AG04450 (cell line): ENCODE measurements around the gene EIF2B2. TPM values are rescaled to one million over a fixed set of nuclear protein-coding genes. Genes with fewer than 3 reads are reported as not detected.
A peak's percentile ranks its signal among the peaks of the same experiment; 100 is the strongest.

ENCODE experiments used
- CTCF ChIA-PET: fragments of 300-600, 350-600 bp; formaldehyde crosslinking; extraction: SDS; loops from one replicate; lab custom pipeline; 2022; ENCODE audit warnings: antibody characterized with exemption, inconsistent platforms; lab: Charles Lee
- POLR2A ChIA-PET: fragments of 350-600 bp; formaldehyde crosslinking; extraction: SDS; loops from one replicate; lab custom pipeline; 2021; ENCODE audit warnings: antibody characterized with exemption, inconsistent platforms; lab: Yijun Ruan, JAX
- DNase-seq: peaks from one replicate; pipeline ENCODE4 v3.0.0-alpha.2; 2011; ENCODE audit warnings: low read depth, low spot score
- H3K27ac ChIP-seq: one replicate; pipeline ENCODE4 v1.5.1; 2012; ENCODE audit warnings: low read depth, low read length, control low read depth
- H3K27me3 ChIP-seq: one replicate; pipeline ENCODE4 v1.6.0; 2012; ENCODE audit warnings: low read length; ENCODE audit not compliant: control insufficient read depth, insufficient read depth
- H3K4me3 ChIP-seq: 2 replicates; pipeline ENCODE4 v1.5.1; 2011; ENCODE audit warnings: mild to moderate bottlenecking, low read depth, low read length, control low read depth
- H3K9me3 ChIP-seq: 2 replicates; pipeline ENCODE4 v1.5.1; 2012; ENCODE audit warnings: low read length; ENCODE audit not compliant: control insufficient read depth, insufficient read depth
- polyA plus RNA-seq: library from polyadenylated mRNA; depleted of rRNA; stranded (reverse); fragments of >200 nt; gene quantifications from 2 replicates; pipeline ENCODE4 v1.2.3, GENCODE V29; 2011
- TF ChIP-seq, protein P1 (sequence below): IDR thresholded peaks from 2 replicates; pipeline ENCODE4 v1.5.1; 2011; ENCODE audit warnings: low read depth, low read length, control low read depth, inconsistent platforms

EIF2B2 gene
- polyA plus RNA-seq, 1 experiment: 82.5 TPM

DNA sequence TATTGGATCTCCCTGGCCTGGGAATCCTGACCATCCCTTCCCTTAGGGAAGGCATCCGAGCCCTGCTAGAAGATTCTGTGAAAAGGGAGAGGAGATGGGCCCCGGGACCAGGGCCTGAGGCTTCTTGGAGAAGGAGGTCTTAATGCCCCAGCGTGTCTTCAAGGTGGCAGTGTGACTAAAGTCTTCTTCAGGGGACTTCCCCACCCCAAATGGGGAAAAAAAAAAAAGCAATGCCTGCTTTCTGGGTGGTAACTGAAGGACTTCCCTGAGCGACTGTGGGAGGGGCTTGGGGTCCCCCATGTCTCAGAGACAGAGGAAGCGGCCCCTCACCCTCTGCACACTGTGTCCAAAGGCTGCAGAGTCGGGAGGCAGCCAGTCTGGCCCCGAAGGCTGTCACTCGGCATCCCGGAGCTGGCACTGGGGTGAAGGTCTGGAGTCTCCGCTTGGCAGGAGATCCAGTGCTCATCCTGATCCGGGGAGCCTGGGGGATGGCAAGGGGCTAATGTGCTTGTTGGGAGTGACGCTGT is 39.5 kb upstream of the EIF2B2 start:
- Histone ChIP-seq H3K9me3 (no peaks in the 10 kb centered on the region), H3K4me3 (no peak overlapping the region), H3K27ac (no peak overlapping the region), H3K27me3 (peaks cover 12% of the 10 kb centered on the region)
- ChIA-PET CTCF (no interaction called here), POLR2A (no interaction called here)
- DNase-seq: no peak
- TF ChIP-seq, protein P1, sequence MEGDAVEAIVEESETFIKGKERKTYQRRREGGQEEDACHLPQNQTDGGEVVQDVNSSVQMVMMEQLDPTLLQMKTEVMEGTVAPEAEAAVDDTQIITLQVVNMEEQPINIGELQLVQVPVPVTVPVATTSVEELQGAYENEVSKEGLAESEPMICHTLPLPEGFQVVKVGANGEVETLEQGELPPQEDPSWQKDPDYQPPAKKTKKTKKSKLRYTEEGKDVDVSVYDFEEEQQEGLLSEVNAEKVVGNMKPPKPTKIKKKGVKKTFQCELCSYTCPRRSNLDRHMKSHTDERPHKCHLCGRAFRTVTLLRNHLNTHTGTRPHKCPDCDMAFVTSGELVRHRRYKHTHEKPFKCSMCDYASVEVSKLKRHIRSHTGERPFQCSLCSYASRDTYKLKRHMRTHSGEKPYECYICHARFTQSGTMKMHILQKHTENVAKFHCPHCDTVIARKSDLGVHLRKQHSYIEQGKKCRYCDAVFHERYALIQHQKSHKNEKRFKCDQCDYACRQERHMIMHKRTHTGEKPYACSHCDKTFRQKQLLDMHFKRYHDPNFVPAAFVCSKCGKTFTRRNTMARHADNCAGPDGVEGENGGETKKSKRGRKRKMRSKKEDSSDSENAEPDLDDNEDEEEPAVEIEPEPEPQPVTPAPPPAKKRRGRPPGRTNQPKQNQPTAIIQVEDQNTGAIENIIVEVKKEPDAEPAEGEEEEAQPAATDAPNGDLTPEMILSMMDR: no peak

DNA sequence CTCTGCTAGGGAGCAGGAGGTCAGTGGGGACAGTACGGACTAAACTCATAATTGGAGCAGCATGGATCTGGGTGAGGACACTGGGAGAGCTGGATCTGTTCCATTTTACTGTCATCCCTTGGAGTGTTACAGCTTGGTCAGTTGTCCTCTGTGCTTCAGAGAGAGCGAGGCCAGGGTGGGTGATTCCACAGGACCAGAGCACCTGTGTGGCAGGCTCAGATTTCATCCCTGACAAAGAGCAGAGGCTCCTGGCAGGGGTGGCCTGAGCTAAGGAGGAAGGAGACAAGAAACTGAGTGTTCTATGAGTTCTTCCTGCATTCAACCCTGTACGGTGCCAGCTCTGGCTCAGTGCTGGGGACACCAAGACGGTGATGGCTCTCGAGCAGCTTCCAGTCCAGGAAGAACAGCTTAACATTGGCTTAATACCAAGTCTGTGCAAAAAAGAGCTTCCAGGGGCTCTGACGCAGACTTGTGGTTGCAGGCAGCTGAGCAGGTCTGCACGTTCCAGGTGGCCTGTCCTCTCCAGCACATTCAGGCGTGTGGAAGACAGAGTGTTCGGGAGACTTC is 38.9 kb upstream of the EIF2B2 start:
- POLR2A ChIA-PET: no interaction called here
- no peak for DNase-seq
- H3K4me3 ChIP-seq: no peak overlapping the region
- H3K27me3 ChIP-seq: peaks cover 13% of the 10 kb centered on the region
- TF ChIP-seq, protein P1: no peak
- CTCF ChIA-PET: interaction anchor here (1.1 to 1.7 kb wide), 2 partner anchors 103 to 124 kb away, joined by 3 to 4 read pairs; no protein-coding TSS in a partner anchor
- no peaks in the 10 kb centered on the region for H3K9me3 ChIP-seq
- no peak overlapping the region for H3K27ac ChIP-seq

DNA sequence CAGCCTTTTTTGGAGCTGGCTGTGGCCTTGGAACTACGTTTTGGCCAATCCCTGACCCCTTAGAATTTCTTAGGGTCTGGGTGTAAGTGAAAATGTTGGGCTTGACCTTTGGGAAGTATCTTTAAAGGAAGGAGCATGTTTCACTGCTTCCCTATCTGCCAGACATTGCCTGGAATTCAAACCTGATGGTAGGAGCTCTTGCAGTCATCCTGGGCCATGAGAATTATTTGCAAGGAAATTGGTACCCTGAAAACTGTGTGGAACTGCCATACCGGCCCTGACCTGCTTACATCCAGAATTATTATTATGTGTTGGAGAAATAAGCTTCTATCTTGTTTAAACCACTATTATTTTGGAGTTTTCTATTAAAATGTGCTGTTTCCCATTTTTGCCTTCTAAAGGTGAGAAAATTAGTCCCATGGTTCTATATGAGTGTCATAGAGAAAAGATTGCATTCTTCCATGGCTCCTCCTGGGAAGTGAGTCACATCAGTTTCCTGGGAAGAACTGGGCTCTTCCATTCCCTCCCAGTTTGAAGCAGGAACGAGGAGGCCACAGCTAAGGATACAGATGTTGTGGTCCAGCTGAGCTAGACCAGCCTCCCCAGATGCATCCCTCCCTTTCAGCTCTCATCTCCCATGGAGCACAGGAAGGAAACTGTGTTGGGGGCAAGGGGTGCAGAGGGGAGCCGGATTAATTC is 37.8 kb upstream of the EIF2B2 start:
- ChIA-PET CTCF (interaction anchor here (0.9 to 1.7 kb wide), 3 partner anchors 10 to 123 kb away, joined by 3 to 4 read pairs (median 3); partner anchors contain the start of gene PGF), POLR2A (interaction anchor here (0.6 to 0.7 kb wide), 2 partner anchors 54 to 98 kb away, joined by 4 to 5 read pairs; no protein-coding TSS in a partner anchor)
- DNase-seq: no peak

DNA sequence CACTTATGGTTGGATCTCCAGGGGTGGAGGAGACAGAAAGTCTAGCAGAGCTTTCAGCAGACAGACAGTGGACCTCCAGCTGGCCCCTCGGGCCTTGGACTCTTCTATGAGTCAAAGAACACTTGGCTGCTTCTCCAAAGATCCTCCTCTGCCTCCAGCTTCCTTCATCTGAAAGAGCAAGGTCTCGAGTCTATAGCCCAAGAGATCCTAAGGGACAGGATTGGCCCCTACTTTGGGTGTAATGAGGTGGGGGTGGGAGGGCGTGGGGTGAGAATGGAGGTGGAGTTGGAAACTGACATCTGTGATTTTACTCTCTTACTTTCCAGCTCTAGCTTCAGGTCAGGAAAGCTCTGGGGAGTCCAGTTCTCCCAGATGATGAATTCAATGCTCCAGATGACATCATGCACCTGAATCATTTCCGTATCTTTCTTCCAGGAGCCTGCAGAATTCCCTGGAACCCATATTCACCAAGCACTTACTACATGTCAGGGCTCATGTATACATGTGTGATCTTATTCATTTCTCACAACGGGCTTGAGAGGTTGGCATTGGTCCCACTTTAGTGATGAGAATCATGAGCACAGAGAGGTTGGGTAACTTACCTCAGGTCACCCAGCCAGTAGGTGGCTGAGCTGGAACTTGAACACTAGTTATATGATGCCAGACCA is 37.1 kb upstream of the EIF2B2 start:
- POLR2A ChIA-PET: interaction anchor here (0.6 to 0.7 kb wide), 2 partner anchors 53 to 97 kb away, joined by 4 to 5 read pairs; no protein-coding TSS in a partner anchor
- Histone ChIP-seq H3K27me3 (peaks cover 15% of the 10 kb centered on the region), H3K27ac (peak overlapping the region; percentile 11), H3K9me3 (no peaks in the 10 kb centered on the region), H3K4me3 (no peak overlapping the region)
- TF ChIP-seq, protein P1: no peak
- DNase-seq: no peak
- CTCF ChIA-PET: interaction anchor here (0.9 to 1.7 kb wide), 2 partner anchors 10 to 105 kb away, joined by 3 to 4 read pairs; partner anchors contain the start of gene PGF

More for the DNA sequence above, 37.8 kb upstream of the EIF2B2 start:
- H3K4me3 ChIP-seq: no peak overlapping the region
- no peak overlapping the region for H3K27ac ChIP-seq
- H3K9me3 ChIP-seq: no peaks in the 10 kb centered on the region
- TF ChIP-seq, protein P1: no peak
- peaks cover 13% of the 10 kb centered on the region for H3K27me3 ChIP-seq
